ENCODE data around the gene F12. TPM values are rescaled to one million over a fixed set of nuclear protein-coding genes. Genes with fewer than 3 reads are reported as not detected.

F12 gene
- total and polyA plus RNA-seq, 2 of the 8 experiments (the other 6 are each of a cell fraction or from before 2014, with no cell fraction given) = 6.5 to 7.8 TPM

DNA sequence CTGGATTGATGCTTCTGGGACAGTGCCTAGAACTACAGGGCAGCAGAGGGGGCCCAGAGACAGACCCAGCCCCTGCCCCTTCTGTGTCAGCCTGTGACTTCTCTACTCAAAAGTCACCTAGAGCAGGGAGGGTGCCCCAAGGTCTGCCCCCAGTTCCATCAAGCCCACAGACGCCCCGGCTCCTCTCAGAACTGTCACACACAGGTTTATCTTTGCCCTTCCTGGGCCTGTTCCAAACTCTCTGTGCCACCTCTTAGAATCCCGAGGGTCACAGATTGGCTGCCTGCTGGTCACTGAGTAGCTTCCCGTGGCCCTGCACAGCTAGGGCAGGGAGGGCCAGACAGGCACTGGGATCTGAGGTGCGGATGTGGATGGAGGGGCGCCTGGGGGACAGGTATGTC is 49.9 kb downstream of the F12 start:
- H3K18ac ChIP-seq (ENCODE audit: extremely low read depth, low read length) = no peak overlapping the region
- H2BK20ac ChIP-seq (ENCODE audit: low read length) = no peak overlapping the region
- no peak overlapping the region for H2AFZ ChIP-seq (ENCODE audit: low read length)
- POLR2A ChIA-PET (ENCODE audit: partially characterized antibody) = interaction anchor here (1.2 to 3.1 kb wide), 3 partner anchors 8 to 88 kb away, joined by 3 to 25 read pairs (median 4); partner anchors contain the start of gene LMAN2
- no peak overlapping the region for H4K5ac ChIP-seq (ENCODE audit: insufficient read length, low read depth, low read length)
- H4K8ac ChIP-seq (ENCODE audit: extremely low read depth, insufficient read depth, low read length) = no peak overlapping the region
- CTCF ChIA-PET (ENCODE audit: partially characterized antibody) = interaction anchor here (1.4 to 15.6 kb wide), 6 partner anchors 9 to 45 kb away, joined by 3 to 251 read pairs (median 22); partner anchors contain the start of gene MXD3
- H3K79me2 ChIP-seq (ENCODE audit: control insufficient read depth in 1 of 2, insufficient read depth in 2 of 2, low read length in 2 of 2) = no peaks in the 10 kb centered on the region
- no peak overlapping the region for H3K4me3 ChIP-seq (ENCODE audit: extremely low read depth in 1 of 4, insufficient read depth in 2 of 4, low read depth in 3 of 4, low read length in 4 of 4)
- H2BK120ac ChIP-seq (replicated peaks; ENCODE audit: low read depth, low read length) = no peak overlapping the region
- WGBS, 2 experiments (ENCODE audit: extremely low coverage in 1 of 2, insufficient coverage in 1 of 2, insufficient read length in 1 of 2, insufficient replicate concordance in 2 of 2, low coverage in 1 of 2, low lambda C conversion rate in 2 of 2, missing lambda C conversion rate in 1 of 2) = 79% methylated on average over 6 of the region's 6 CpGs; no CpG with 5 or more reads in 1 of the 2 experiments
- no peaks in the 10 kb centered on the region for H4K20me1 ChIP-seq (replicated peaks in 1 of 2; ENCODE audit: control insufficient read depth in 1 of 2, insufficient read depth in 2 of 2, low read length in 2 of 2)
- TF ChIP-seq CHD1 (IDR thresholded peaks at IDR 0.05; ENCODE audit: low read depth, low read length) = no peak
- TF ChIP-seq SIRT6 (IDR thresholded peaks at IDR 0.05; ENCODE audit: low read length) = no peak
- no peak for TF ChIP-seq GABPA (IDR thresholded peaks at IDR 0.05; ENCODE audit: borderline replicate concordance, insufficient read depth, low read length)
- no peak for TF ChIP-seq FOSL1 (IDR thresholded peaks at IDR 0.05; ENCODE audit: insufficient read depth, low read depth, low read length)
- H2AK5ac ChIP-seq (ENCODE audit: low read depth, low read length) = no peak overlapping the region
- H2BK15ac ChIP-seq (ENCODE audit: low read length) = no peak overlapping the region
- no peak overlapping the region for H3K9ac ChIP-seq (replicated peaks in 1 of 4; ENCODE audit: extremely low read depth in 1 of 4, low read depth in 3 of 4, low read length in 3 of 4)
- no peak for FAIRE-seq
- no peak overlapping the region for H3K56ac ChIP-seq (replicated peaks; ENCODE audit: insufficient read length, low read depth, low read length)
- H3K79me1 ChIP-seq (ENCODE audit: low read depth, low read length) = no peaks in the 10 kb centered on the region
- H3K4me1 ChIP-seq (replicated peaks in 1 of 4; ENCODE audit: control insufficient read depth in 3 of 4, insufficient read depth in 4 of 4, low read length in 3 of 4) = peaks cover 0 to 11% (median 8%) of the 10 kb centered on the region in 4 experiments; a peak in 6 of 7 replicates
- no peak for DNase-seq (ENCODE audit: low read depth in 1 of 2, low spot score in 2 of 2)
- H3K4me2 ChIP-seq (ENCODE audit: insufficient read depth in 1 of 2, low read depth in 2 of 2, low read length in 2 of 2) = no peak overlapping the region
- H3K23ac ChIP-seq (ENCODE audit: insufficient read length) = no peak overlapping the region
- H2BK12ac ChIP-seq (ENCODE audit: low read depth, low read length) = no peak overlapping the region
- H3K36me3 ChIP-seq (ENCODE audit: control insufficient read depth in 2 of 4, insufficient read depth in 4 of 4, low read length in 3 of 4) = no peaks in the 10 kb centered on the region
- no peak overlapping the region for H3K14ac ChIP-seq (ENCODE audit: insufficient read length)
- no peak overlapping the region for H2BK5ac ChIP-seq (ENCODE audit: low read depth, low read length)
- H3K23me2 ChIP-seq (ENCODE audit: low read depth, low read length) = peaks cover 3% of the 10 kb centered on the region; the same call in 1 of the 2 replicates
- H3K9me3 ChIP-seq (ENCODE audit: insufficient read depth in 2 of 2, low read depth in 1 of 2, low read length in 1 of 2) = no peaks in the 10 kb centered on the region
- H4K91ac ChIP-seq (replicated peaks; ENCODE audit: insufficient read length, low read length) = no peak overlapping the region
- peaks cover 0 to 8% (median 4%) of the 10 kb centered on the region in 4 experiments; a peak in 4 of 7 replicates for H3K27me3 ChIP-seq (replicated peaks in 1 of 4; ENCODE audit: control insufficient read depth in 3 of 4, extremely low read depth in 1 of 4, insufficient read depth in 3 of 4, low read length in 3 of 4)
- H3K4ac ChIP-seq (replicated peaks; ENCODE audit: insufficient read length, low read depth, low read length) = no peak overlapping the region
- no peak overlapping the region; the same call in 1 of the 2 replicates for H3K27ac ChIP-seq (ENCODE audit: low read depth, low read length)
